ENCODE data around the gene MAPK8IP2. TPM values are rescaled to one million over a fixed set of nuclear protein-coding genes. Genes with fewer than 3 reads are reported as not detected.

MAPK8IP2 gene
- total and polyA plus RNA-seq, 2 of the 13 experiments (the other 11 are each of a cell fraction or from before 2014, with no cell fraction given): 1.3 to 2.6 TPM

- peak; percentile 51; the same call in 1 of the 2 replicates for TF ChIP-seq ZBTB38 (CRISPR knock-in tag; IDR thresholded peaks at IDR 0.05)
- no peak for TF ChIP-seq TEAD3 (CRISPR knock-in tag; optimal IDR thresholded peaks at IDR 0.05; ENCODE audit: borderline replicate concordance)
- no peak for TF ChIP-seq ZNF460 (CRISPR knock-in tag; IDR thresholded peaks at IDR 0.05; ENCODE audit: borderline replicate concordance)
- TF ChIP-seq REPIN1 (CRISPR knock-in tag; IDR thresholded peaks at IDR 0.05; ENCODE audit: borderline replicate concordance, low read depth): no peak
- TF ChIP-seq PHF20 (CRISPR knock-in tag; IDR thresholded peaks at IDR 0.05): no peak
- no peak for TF ChIP-seq ZNF670 (CRISPR knock-in tag; IDR thresholded peaks at IDR 0.05; ENCODE audit: borderline replicate concordance)
- no peak for TF ChIP-seq KDM4B (CRISPR knock-in tag; IDR thresholded peaks at IDR 0.05)
- TF ChIP-seq, protein P1, sequence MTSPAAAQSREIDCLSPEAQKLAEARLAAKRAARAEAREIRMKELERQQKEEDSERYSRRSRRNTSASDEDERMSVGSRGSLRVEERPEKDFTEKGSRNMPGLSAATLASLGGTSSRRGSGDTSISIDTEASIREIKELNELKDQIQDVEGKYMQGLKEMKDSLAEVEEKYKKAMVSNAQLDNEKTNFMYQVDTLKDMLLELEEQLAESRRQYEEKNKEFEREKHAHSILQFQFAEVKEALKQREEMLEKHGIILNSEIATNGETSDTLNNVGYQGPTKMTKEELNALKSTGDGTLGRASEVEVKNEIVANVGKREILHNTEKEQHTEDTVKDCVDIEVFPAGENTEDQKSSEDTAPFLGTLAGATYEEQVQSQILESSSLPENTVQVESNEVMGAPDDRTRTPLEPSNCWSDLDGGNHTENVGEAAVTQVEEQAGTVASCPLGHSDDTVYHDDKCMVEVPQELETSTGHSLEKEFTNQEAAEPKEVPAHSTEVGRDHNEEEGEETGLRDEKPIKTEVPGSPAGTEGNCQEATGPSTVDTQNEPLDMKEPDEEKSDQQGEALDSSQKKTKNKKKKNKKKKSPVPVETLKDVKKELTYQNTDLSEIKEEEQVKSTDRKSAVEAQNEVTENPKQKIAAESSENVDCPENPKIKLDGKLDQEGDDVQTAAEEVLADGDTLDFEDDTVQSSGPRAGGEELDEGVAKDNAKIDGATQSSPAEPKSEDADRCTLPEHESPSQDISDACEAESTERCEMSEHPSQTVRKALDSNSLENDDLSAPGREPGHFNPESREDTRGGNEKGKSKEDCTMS (CRISPR knock-in tag; conservative IDR thresholded peaks at IDR 0.05): no peak
- no peak for TF ChIP-seq NFYB (CRISPR knock-in tag; IDR thresholded peaks at IDR 0.05)
- TF ChIP-seq ZNF30 (CRISPR knock-in tag; IDR thresholded peaks at IDR 0.05): no peak
- TF ChIP-seq ZNF260 (CRISPR knock-in tag; IDR thresholded peaks at IDR 0.05; ENCODE audit: borderline replicate concordance, low read depth): no peak
- TF ChIP-seq BCL3 (CRISPR knock-in tag; IDR thresholded peaks at IDR 0.05): no peak
- TF ChIP-seq FOXK1 (CRISPR knock-in tag; IDR thresholded peaks at IDR 0.05; ENCODE audit: borderline replicate concordance, low read depth): no peak
- TF ChIP-seq, protein P2, sequence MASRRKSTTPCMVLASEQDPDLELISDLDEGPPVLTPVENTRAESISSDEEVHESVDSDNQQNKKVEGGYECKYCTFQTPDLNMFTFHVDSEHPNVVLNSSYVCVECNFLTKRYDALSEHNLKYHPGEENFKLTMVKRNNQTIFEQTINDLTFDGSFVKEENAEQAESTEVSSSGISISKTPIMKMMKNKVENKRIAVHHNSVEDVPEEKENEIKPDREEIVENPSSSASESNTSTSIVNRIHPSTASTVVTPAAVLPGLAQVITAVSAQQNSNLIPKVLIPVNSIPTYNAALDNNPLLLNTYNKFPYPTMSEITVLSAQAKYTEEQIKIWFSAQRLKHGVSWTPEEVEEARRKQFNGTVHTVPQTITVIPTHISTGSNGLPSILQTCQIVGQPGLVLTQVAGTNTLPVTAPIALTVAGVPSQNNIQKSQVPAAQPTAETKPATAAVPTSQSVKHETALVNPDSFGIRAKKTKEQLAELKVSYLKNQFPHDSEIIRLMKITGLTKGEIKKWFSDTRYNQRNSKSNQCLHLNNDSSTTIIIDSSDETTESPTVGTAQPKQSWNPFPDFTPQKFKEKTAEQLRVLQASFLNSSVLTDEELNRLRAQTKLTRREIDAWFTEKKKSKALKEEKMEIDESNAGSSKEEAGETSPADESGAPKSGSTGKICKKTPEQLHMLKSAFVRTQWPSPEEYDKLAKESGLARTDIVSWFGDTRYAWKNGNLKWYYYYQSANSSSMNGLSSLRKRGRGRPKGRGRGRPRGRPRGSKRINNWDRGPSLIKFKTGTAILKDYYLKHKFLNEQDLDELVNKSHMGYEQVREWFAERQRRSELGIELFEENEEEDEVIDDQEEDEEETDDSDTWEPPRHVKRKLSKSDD (CRISPR knock-in tag; IDR thresholded peaks at IDR 0.05; ENCODE audit: low read depth): no peak
- TF ChIP-seq CERS6 (CRISPR knock-in tag; IDR thresholded peaks at IDR 0.05): no peak
- 0 out of 2 replicates have a peak, but pooled peaks have one; percentile 2 for TF ChIP-seq FOSL2 (CRISPR knock-in tag; IDR thresholded peaks at IDR 0.05)
- TF ChIP-seq ZNF17 (CRISPR knock-in tag; IDR thresholded peaks at IDR 0.05): no peak
- TF ChIP-seq U2AF2 (IDR thresholded peaks at IDR 0.05; ENCODE audit: low read depth, low read length): no peak
- no peak for TF ChIP-seq CSRNP1 (CRISPR knock-in tag; IDR thresholded peaks at IDR 0.05)
- TF ChIP-seq ATF7 (IDR thresholded peaks at IDR 0.05): no peak
- TF ChIP-seq ATF7 (CRISPR knock-in tag; IDR thresholded peaks at IDR 0.05): no peak
- TF ChIP-seq ZNF713 (CRISPR knock-in tag; IDR thresholded peaks at IDR 0.05): no peak
These were observed 28.0 kb downstream of the MAPK8IP2 start (continued) for GRCh38 chr22:50628543-50629134.
